SK-N-SH (cell line): ENCODE measurements around the gene RSKR.

Source experiments
- CTCF ChIP-seq: fragments of 200-600 bp; sonication (generic); IDR thresholded peaks from 2 replicates; pipeline ENCODE4 v1.6.1; 2017; ENCODE audit warnings: antibody characterized with exemption, mild to moderate bottlenecking, moderate library complexity
- FOXM1 ChIP-seq: IDR thresholded peaks from 2 replicates; pipeline ENCODE4 v1.4.0; 2012; ENCODE audit warnings: low read depth, mild to moderate bottlenecking
- GABPA ChIP-seq: IDR thresholded peaks from 2 replicates; pipeline ENCODE4 v1.4.0; 2012; ENCODE audit warnings: low read depth, mild to moderate bottlenecking
- MXI1 ChIP-seq: IDR thresholded peaks from 2 replicates; pipeline ENCODE4 v1.6.1; 2012; ENCODE audit warnings: mild to moderate bottlenecking, low read depth, low read length, improper control_type of control experiment
- REST ChIP-seq: IDR thresholded peaks from 2 replicates; pipeline ENCODE4 v1.6.1; 2012; ENCODE audit warnings: mild to moderate bottlenecking, low read depth, low read length, moderate library complexity
- RFX5 ChIP-seq: IDR thresholded peaks from 2 replicates; pipeline ENCODE4 v1.6.1; 2012; ENCODE audit warnings: mild to moderate bottlenecking, improper control_type of control experiment, low read length
- RXRA ChIP-seq: IDR thresholded peaks from 2 replicates; pipeline ENCODE4 v1.4.0; 2012; ENCODE audit warnings: low read depth, mild to moderate bottlenecking, borderline replicate concordance
- YY1 ChIP-seq: IDR thresholded peaks from 2 replicates; pipeline ENCODE4 v1.4.0; 2012; ENCODE audit warnings: low read depth, mild to moderate bottlenecking

GRCh38 chr17:28655160-28655559, 41.2 kb upstream of the RSKR start:
- TF ChIP-seq RXRA: no peak
- no peak for TF ChIP-seq REST
- no peak for TF ChIP-seq CTCF
- TF ChIP-seq RFX5: no peak
- TF ChIP-seq FOXM1: no peak
- TF ChIP-seq MXI1: no peak
- no peak for TF ChIP-seq YY1
- TF ChIP-seq GABPA: no peak
